ENCODE measurements around the gene ETS2.
"Not testable (repeated sequence)": the region's sequence is repeated elsewhere in the genome, so short reads cannot be mapped to it uniquely, and the experiment has no call there.

ETS2 gene

GRCh38 chr21:38839328-38840286 is 33.9 kb downstream of the ETS2 start:
- peak; percentile 75 for DNase-seq

GRCh38 chr21:38840456-38841300 is 34.9 kb downstream of the ETS2 start:
- DNase-seq: peak; percentile 47

GRCh38 chr21:38841472-38841871 is 35.7 kb downstream of the ETS2 start:
- DNase-seq: no peak

GRCh38 chr21:38842079-38842478 is 36.4 kb downstream of the ETS2 start:
- DNase-seq: no peak

GRCh38 chr21:38843379-38843778 is 37.6 kb downstream of the ETS2 start:
- DNase-seq: no peak

GRCh38 chr21:38843806-38844503 is 38.2 kb downstream of the ETS2 start:
- DNase-seq: peak; percentile 41

GRCh38 chr21:38845374-38845773 is 39.6 kb downstream of the ETS2 start:
- DNase-seq: not testable (repeated sequence)

GRCh38 chr21:38847556-38847955 is 41.8 kb downstream of the ETS2 start:
- no peak for DNase-seq

- no peak for DNase-seq
Measured at GRCh38 chr21:38848187-38848609, 42.5 kb downstream of the ETS2 start.

GRCh38 chr21:38849776-38850175 is 44.0 kb downstream of the ETS2 start:
- no peak for DNase-seq

GRCh38 chr21:38850277-38850951 is 44.7 kb downstream of the ETS2 start:
- DNase-seq: no peak

- no peak for DNase-seq
Measured at GRCh38 chr21:38851101-38851500, 45.4 kb downstream of the ETS2 start.

- no peak for DNase-seq
Measured at GRCh38 chr21:38852278-38852677, 46.5 kb downstream of the ETS2 start.

GRCh38 chr21:38852708-38853107 is 47.0 kb downstream of the ETS2 start:
- no peak for DNase-seq

GRCh38 chr21:38853421-38853919 is 47.7 kb downstream of the ETS2 start:
- no peak for DNase-seq

- DNase-seq: no peak
Measured at GRCh38 chr21:38857152-38857825, 51.6 kb downstream of the ETS2 start.

- DNase-seq: no peak
Measured at GRCh38 chr21:38858026-38858811, 52.5 kb downstream of the ETS2 start.

GRCh38 chr21:38858812-38859205 is 53.1 kb downstream of the ETS2 start:
- DNase-seq: no peak

GRCh38 chr21:38859852-38860251 is 54.1 kb downstream of the ETS2 start:
- no peak for DNase-seq

- no peak for DNase-seq
Measured at GRCh38 chr21:38861056-38861455, 55.3 kb downstream of the ETS2 start.

Measured in suppressor macrophage treated with lipopolysaccharide for 4 hours (primary cell).